Measurements from ENCODE around the gene KCNE4.
"Not testable (repeated sequence)": the region's sequence is repeated elsewhere in the genome, so short reads cannot be mapped to it uniquely, and the experiment has no call there.

KCNE4 gene

DNA sequence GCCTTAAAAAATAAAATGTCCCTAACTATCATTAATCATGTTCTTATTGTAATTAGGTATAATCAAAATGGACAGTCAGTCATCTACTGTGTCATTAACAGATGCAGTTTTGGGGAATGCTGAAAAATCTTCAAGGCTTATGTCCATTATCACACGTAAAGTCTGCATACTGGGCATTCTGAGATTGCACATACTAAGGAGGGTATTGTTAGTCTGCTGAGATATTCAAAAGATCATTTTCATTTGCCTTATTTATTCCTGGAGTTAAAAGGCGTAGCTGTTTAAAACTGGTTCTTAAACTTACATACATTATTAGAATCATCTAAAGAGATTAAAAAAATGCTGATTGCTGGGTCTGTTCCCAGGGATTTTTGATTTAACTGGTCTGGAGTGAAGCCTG lies 27.4 kb downstream of the KCNE4 start:
- no peak overlapping the region for H3K27ac ChIP-seq
- TF ChIP-seq ZFX (IDR thresholded peaks at IDR 0.05; ENCODE audit: borderline replicate concordance), result no peak
- TF ChIP-seq, protein P1, sequence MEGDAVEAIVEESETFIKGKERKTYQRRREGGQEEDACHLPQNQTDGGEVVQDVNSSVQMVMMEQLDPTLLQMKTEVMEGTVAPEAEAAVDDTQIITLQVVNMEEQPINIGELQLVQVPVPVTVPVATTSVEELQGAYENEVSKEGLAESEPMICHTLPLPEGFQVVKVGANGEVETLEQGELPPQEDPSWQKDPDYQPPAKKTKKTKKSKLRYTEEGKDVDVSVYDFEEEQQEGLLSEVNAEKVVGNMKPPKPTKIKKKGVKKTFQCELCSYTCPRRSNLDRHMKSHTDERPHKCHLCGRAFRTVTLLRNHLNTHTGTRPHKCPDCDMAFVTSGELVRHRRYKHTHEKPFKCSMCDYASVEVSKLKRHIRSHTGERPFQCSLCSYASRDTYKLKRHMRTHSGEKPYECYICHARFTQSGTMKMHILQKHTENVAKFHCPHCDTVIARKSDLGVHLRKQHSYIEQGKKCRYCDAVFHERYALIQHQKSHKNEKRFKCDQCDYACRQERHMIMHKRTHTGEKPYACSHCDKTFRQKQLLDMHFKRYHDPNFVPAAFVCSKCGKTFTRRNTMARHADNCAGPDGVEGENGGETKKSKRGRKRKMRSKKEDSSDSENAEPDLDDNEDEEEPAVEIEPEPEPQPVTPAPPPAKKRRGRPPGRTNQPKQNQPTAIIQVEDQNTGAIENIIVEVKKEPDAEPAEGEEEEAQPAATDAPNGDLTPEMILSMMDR (IDR thresholded peaks at IDR 0.05), result no peak

DNA sequence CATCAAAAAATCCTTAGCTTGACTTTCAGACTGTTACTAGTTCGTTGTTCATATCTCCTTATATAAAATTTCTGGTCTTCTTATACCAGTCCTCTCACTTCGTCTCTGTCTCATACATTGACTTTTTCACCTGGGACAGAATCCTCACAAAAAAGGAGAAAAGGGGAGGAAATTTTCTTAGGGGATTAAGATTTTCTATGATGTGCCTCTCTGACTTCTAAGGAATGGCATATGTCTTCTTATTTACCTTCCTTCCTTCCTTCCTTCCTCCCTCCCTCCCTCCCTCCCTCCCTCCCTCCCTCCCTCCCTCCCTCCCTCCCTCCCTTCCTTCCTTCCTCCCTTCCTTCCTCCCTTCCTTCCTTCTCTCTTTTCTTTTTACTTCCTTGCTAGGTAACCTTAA lies 27.9 kb downstream of the KCNE4 start:
- H3K27ac ChIP-seq, result no peak overlapping the region
- TF ChIP-seq, protein P1 (IDR thresholded peaks at IDR 0.05), result no peak
- no peak for TF ChIP-seq ZFX (IDR thresholded peaks at IDR 0.05; ENCODE audit: borderline replicate concordance)

DNA sequence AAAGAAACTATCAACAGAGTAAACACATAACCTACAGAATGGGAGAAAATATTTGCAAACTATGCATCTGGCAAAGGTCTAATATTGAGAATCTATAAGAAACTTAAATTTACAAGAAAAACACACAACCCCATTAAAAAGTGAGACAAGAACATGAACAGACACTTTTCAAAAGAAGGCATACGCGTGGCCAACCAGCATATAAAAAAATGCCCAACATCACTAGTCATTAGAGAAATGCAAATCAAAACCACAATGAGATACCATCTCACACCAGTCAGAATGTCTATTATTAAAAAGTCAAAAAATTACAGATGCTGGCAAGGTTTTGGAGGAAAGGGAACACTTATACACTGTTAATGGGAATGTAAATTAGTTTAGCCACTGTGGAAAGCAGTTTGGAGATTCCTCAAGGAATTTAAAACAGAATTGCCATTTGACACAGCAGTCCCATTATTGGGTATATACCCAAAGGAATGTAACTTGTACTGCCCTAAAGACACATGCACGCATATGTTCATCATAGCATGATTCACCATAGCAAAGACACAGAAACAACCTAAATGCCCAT lies 28.9 kb downstream of the KCNE4 start:
- H3K27ac ChIP-seq, result not testable (repeated sequence)

DNA sequence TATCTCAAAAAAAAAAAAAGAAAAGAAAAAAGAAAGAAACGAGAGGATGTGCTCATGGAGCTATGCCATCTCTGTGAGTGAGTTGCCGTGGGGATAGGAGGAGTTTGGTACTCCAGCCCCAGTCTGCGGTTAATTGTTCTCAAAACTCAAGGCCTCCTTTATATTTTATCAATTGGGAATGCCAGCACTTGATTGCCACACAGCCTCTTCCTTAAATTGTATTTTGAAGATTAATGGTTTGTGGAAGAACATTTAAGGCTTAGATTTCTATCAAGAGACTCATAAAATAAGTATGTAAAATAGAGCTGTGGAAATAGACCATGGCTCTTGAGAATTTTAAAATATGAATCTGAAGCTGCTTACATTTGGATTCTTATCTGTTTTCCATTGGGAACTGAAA lies 29.8 kb downstream of the KCNE4 start:
- TF ChIP-seq, protein P1 (IDR thresholded peaks at IDR 0.05), result no peak
- no peak for TF ChIP-seq ZFX (IDR thresholded peaks at IDR 0.05; ENCODE audit: borderline replicate concordance)
- H3K27ac ChIP-seq, result no peak overlapping the region

DNA sequence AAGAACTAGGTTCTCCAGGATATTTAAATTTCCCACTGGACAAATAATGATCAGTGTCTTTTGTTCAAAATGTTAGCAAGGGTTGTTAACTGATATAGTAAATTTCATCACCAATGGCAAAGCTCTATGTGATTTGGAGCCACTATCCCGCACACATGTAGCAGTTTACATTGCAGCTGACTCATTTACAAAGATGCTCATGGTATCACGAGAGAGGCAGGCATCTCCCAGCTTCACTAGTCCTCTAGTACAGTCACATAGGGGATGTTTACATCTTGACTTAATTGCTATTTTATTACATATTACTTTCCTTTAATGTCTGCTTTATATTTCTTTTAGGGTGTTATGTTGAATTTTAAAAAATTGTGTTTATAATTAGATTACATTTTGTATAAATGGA lies 30.7 kb downstream of the KCNE4 start:
- TF ChIP-seq, protein P1 (IDR thresholded peaks at IDR 0.05), result no peak
- TF ChIP-seq ZFX (IDR thresholded peaks at IDR 0.05; ENCODE audit: borderline replicate concordance), result no peak
- no peak overlapping the region for H3K27ac ChIP-seq

DNA sequence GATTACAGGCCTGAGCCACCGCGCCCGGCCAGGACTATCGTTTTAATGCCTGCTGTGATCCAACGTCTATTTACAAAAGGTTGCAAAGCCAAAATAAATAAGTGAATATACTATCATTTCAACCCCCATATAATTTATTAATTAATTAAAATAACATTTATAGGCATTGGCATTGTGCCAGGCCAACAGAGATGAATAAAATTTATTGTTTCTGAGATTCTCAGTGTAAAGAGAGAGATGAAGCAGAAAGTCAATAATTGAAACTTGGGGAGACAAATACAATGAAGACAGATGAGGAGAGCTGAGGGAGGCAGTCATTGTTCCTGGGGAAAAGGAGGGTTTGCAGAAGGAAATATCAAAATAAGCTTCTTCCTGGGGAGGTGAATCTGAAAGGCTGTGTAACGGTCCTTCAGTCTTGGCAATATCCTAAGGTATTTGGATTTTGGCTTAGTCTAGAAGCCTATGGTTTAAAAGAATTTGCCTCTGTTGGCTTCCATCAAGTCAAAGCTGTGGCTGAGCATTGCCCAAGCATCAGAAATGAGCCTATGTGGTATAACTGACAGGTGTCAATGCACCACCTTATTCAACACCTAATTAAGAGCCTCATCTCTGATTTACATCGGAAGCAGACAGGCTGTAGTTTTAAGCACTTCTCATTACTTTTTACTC lies 31.5 kb downstream of the KCNE4 start:
- H3K27ac ChIP-seq, result no peak overlapping the region
- TF ChIP-seq ZFX (IDR thresholded peaks at IDR 0.05; ENCODE audit: borderline replicate concordance), result no peak
- TF ChIP-seq, protein P1 (IDR thresholded peaks at IDR 0.05), result no peak

DNA sequence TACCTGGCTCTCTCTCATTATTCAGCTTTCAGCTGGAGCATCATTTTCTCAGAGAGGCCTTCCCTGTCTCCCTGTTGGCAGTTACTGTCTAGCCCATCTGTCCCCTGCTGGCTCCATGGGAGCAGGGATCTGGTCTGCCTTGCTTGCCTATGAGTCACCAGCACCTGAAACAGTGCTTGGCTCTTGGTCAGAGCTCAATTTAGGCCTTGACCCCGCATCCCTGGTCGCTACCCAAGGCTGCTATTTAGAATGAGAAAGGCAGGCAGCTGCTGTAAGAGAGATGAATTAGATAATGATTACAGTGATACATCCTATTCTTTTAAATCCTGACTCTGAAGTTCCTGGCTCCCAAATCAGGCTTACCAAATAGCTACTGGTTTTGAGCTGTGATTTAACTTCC lies 32.9 kb downstream of the KCNE4 start:
- TF ChIP-seq, protein P1 (IDR thresholded peaks at IDR 0.05), result no peak
- no peak for TF ChIP-seq ZFX (IDR thresholded peaks at IDR 0.05; ENCODE audit: borderline replicate concordance)
- no peak overlapping the region for H3K27ac ChIP-seq
